ENCODE measurements around the gene WWC2.

DNA sequence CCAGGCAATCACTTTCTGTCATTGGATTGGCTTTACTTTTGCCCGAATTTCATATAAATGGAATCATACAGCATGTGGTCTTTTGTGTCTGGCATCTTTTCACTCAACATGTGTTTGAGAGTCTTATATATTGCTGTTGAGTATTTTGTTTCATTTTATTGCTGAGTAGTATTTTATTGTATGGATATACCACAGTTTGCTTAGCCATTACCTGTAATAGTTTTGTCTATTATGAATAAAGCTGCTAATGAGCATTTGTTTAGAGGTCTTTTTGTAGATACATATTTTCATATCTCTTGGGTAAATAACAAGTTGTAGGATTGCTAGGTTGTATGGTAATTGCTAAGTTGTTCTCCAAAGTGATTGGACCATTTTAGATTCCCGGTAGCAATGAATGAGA is 105.7 kb downstream of the WWC2 start:
- TF ChIP-seq YY1 (IDR thresholded peaks at IDR 0.05; ENCODE audit: insufficient read depth, insufficient read length) (no peak), ZNF274 (IDR thresholded peaks at IDR 0.05; ENCODE audit: low read depth, low read length) (no peak)
